Mammary epithelial cell (primary cell): ENCODE measurements around the gene ANGPTL7.

Experiments used
- EZH2 ChIP-seq: IDR thresholded peaks from 2 replicates; pipeline ENCODE4 v1.6.1; 2012; ENCODE audit warnings: low read length, inconsistent platforms, borderline replicate concordance
- TF ChIP-seq, protein P1 (sequence below), 2 donors: IDR thresholded peaks in 1 of 2; conservative IDR thresholded peaks in 1 of 2; 2 replicates each; pipeline ENCODE4 v1.5.1; 2011 to 2012; ENCODE audit warnings: inconsistent platforms in 2 of 2, low read length in 2 of 2, mild to moderate bottlenecking in 2 of 2, control low read depth in 1 of 2, low read depth in 1 of 2; ENCODE audit not compliant: insufficient read depth in 1 of 2; ENCODE audit errors: extremely low read depth in 1 of 2

DNA sequence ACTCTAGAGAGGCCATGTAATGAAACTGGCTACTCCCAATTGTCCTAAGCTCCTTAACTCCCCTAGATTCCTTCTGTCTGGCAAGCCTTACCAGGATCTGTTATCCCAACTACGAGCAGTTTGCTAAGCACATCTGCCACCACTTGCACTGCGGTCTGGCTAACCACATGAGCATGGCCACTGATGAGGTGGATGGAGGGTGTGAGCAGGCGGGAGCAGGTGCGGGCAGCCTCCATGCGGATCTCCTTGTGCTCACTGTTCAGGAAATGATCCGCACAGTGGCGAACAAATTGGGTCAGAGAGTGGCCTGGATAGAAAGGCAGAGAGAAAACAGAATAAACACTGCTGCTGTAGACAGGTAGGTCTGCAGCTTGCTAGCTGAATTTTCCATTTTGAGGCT lies 49.2 kb downstream of the ANGPTL7 start:
- TF ChIP-seq, protein P1, sequence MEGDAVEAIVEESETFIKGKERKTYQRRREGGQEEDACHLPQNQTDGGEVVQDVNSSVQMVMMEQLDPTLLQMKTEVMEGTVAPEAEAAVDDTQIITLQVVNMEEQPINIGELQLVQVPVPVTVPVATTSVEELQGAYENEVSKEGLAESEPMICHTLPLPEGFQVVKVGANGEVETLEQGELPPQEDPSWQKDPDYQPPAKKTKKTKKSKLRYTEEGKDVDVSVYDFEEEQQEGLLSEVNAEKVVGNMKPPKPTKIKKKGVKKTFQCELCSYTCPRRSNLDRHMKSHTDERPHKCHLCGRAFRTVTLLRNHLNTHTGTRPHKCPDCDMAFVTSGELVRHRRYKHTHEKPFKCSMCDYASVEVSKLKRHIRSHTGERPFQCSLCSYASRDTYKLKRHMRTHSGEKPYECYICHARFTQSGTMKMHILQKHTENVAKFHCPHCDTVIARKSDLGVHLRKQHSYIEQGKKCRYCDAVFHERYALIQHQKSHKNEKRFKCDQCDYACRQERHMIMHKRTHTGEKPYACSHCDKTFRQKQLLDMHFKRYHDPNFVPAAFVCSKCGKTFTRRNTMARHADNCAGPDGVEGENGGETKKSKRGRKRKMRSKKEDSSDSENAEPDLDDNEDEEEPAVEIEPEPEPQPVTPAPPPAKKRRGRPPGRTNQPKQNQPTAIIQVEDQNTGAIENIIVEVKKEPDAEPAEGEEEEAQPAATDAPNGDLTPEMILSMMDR (conservative IDR thresholded peaks at IDR 0.05 in 1 of 2, IDR thresholded peaks at IDR 0.05 in 1 of 2; ENCODE audit: extremely low read depth in 1 of 2, insufficient read depth in 1 of 2, low read depth in 1 of 2, low read length in 2 of 2), result no peak
- no peak for TF ChIP-seq EZH2
